ENCODE results near the gene AREL1.
"Not testable (repeated sequence)": the region's sequence is repeated elsewhere in the genome, so short reads cannot be mapped to it uniquely, and the experiment has no call there.

Gene AREL1, protein sequence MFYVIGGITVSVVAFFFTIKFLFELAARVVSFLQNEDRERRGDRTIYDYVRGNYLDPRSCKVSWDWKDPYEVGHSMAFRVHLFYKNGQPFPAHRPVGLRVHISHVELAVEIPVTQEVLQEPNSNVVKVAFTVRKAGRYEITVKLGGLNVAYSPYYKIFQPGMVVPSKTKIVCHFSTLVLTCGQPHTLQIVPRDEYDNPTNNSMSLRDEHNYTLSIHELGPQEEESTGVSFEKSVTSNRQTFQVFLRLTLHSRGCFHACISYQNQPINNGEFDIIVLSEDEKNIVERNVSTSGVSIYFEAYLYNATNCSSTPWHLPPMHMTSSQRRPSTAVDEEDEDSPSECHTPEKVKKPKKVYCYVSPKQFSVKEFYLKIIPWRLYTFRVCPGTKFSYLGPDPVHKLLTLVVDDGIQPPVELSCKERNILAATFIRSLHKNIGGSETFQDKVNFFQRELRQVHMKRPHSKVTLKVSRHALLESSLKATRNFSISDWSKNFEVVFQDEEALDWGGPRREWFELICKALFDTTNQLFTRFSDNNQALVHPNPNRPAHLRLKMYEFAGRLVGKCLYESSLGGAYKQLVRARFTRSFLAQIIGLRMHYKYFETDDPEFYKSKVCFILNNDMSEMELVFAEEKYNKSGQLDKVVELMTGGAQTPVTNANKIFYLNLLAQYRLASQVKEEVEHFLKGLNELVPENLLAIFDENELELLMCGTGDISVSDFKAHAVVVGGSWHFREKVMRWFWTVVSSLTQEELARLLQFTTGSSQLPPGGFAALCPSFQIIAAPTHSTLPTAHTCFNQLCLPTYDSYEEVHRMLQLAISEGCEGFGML

GRCh38 chr14:74712499-74713394 is at the start of gene AREL1, which contains the start of gene FCF1:
Gene AREL1 (minus strand): TSS chr14:74713080. CDS start chr14:74685615, 27,465 bp downstream.
Gene FCF1 (plus strand): TSS chr14:74713144. CDS start chr14:74713198, 54 bp downstream.
- DNase-seq = no peak

DNA sequence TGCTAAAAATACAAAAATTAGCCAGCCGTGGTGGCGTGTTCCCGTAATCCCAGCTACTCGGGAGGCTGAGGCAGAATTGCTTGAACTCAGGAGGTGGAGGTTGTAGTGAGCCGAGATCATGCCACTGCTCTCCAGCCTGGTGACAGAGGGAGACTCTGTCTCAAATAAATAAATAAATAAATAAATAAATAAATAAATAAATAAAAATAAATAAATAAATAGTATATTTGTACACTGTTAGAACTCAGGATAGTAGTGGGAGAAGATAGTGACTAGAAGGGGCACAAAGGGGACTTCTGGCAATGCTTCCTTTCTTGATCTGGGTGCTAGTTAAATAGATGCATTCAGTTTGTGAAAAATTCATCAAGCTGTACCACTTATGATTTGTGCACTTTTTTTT is 45.6 kb upstream of the AREL1 start:
- not testable (repeated sequence) for DNase-seq

GRCh38 chr14:74756326-74756725 is 43.4 kb upstream of the AREL1 start:
- no peak for DNase-seq

- DNase-seq = no peak
Measured at GRCh38 chr14:74754899-74755298, 42.0 kb upstream of the AREL1 start.

GRCh38 chr14:74754157-74754556 is 41.3 kb upstream of the AREL1 start:
- DNase-seq = no peak

DNA sequence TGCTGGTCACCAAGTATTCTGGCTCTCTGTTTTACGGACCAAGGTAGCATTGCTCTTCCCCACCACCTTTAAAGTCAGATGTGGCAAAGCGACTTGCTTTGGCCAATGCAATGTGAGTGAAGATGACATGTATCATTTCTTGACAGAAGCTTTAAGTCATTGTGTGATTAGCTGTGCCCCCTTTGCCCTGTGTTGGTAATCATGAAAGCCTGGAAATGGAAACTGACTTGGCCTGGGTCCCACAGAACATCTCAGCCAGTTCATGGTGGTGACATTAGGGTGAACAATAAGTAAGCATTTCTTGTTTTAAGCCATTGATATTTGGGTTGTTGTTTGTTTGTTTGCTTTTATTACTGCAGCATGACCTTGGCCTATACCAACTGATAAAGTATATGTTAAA is 34.4 kb upstream of the AREL1 start:
- no peak for DNase-seq

DNA sequence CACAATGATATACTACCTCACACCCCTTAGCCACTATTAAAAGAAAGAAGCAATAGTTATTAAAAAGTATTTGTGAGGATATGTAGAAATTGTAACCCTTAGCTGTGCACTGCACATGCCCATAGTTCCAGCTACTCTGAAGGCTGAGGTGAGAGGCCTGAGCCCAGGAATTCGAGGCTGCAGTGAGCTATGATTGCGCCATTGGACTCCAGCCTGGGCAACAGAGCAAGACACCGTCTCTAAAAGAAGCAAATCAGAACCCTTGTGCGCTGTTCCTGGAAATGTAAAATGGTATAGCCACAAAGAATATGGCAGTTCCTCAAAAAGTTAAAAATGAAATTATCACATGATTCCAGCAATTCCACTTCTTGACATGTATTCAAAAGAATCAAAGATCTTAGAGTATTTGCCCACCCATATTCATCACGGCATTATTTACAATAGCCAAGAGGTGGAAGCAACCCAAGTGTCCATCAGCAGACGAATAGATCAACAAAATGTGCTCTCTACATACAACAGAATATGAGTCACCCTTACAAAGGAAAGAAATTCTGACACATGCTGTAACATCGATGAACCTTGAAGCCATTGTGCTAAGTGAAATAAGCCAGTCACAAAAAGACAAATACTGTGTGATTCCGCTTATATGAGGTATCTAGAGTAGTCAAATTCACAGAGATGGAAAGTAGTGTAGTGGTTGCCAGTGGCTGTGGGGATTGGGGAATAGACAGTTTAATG is 26.6 kb upstream of the AREL1 start:
- DNase-seq = no peak

- no peak for DNase-seq
Measured at GRCh38 chr14:74737753-74738325, 25.0 kb upstream of the AREL1 start.

- DNase-seq = no peak
Measured at GRCh38 chr14:74735125-74735524, 22.2 kb upstream of the AREL1 start.

DNA sequence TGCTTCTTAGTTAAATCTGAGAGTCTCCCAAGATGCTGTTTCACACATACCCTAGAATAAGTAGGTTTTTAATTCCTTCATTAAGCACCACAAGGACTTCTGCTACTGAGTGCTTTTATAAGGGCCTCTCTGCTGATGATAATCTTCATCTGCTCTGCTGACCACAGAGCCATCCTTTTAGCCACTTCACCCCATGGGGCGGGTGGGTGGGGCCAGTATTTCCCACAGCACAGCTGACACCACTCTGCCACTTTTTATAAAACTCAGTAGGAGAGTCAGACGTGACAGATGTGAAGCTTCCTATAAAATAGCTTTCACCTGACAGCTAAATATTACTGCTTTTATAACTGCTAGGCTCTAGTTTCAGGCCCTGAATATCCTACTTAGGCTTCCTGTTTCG is 20.3 kb upstream of the AREL1 start:
- DNase-seq = no peak

GRCh38 chr14:74732387-74732786 is 19.5 kb upstream of the AREL1 start:
- no peak for DNase-seq

DNA sequence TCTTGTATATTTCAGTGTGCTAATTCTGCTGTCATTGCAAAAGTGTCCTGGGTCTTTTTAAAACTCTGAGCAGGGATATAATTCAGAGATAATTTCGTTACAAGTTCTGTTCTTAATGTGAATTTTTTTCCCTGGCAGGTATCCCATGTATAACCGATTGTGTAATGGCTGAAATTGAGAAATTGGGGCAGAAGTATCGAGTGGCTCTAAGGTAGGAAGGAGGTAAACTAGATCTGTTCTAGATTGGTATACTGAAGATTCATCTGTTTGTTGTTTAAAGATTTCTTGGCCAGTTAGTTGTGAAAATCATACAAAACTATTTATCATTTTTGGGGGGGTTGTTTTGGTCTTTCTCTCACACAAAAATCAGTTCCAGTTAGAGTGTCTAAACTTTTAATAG is 10.3 kb upstream of the AREL1 start:
- DNase-seq = no peak

DNA sequence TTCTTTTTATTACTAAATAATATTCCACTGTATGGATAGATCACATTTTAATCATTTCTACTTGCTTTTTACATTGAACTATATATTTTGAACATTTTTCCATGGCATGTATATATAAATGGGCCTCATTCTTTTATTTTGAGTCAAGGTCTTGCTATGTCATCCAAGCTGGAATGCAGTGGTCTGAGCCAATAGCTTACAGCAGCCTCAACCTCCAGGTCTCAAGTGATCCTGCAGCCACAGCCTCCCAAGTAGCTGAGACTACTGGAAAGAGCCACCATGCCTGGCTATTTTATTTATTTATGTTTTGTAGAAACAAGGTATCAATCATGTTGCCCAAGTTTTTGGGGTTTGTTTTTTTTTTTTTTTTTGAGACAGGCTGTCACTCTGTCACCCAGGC is 7.6 kb upstream of the AREL1 start:
- no peak for DNase-seq

DNA sequence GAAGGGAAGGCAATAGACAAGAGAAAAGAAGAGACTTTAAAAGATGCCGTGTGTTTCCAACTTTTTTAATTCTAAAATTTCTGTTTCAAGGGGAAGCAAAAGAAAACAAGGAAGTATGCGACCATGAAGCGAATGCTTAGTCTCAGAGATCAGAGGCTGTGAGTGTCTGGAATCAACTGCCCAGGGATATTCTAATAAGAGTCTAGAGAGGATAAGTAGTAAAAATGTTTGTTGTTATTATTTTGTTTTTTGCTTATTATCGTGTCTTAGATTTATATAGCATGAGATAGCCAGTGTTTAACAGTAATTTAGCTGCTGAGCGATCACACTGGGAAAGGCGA is 485 bp upstream of the AREL1 start:
- no peak for DNase-seq

DNA sequence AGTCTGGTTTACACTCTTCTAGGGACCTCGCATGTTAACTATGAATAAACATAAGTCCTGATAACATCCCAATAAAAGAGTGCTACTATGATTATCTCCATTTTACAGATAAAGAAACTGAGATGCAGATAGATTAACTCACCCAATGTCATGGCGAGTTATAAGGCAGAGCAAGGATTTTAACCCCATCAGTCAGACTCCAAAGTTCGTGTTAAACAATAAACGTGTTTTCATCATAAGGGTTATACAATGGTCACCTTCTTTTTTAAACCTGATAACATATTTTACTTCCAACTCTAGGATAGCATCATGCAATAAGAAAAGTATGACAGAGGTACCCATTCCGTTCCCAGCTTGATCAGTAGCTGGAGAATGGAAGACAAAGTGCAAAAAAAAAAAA is 1.2 kb downstream of the AREL1 start:
- no peak for DNase-seq

GRCh38 chr14:74710480-74710879 is 2.4 kb downstream of the AREL1 start:
- no peak for DNase-seq

- no peak for DNase-seq
Measured at GRCh38 chr14:74705613-74706500, 7.0 kb downstream of the AREL1 start.

- no peak for DNase-seq
Measured at GRCh38 chr14:74704656-74705055, 8.2 kb downstream of the AREL1 start.

GRCh38 chr14:74703043-74703442 is 9.8 kb downstream of the AREL1 start:
- no peak for DNase-seq

- no peak for DNase-seq
Measured at GRCh38 chr14:74702293-74702692, 10.6 kb downstream of the AREL1 start.

DNA sequence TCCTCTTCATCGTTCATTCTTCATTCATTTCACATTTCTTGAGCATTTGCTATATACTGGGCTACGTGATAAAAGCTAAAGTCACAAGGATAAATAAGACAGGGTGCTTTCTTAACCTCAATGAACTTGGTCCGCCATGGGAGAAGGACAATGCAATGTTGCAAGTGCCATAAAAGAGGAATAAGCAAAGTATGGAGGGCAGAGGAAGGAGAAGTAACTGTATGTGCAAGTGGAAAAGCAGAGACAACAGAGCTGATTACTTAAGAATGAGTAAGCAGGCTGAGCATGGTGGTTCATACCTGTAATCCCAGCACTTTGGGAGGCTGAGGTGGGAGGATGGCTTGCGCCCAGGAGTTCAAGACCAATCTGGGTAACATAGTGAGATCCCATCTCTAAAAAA is 14.4 kb downstream of the AREL1 start:
- DNase-seq = no peak
